GM12892 (cell line): ENCODE data around the gene KLHL6.

Experiments
- POLR2AphosphoS5 ChIP-seq: IDR thresholded peaks from 2 replicates; pipeline ENCODE4 v1.6.1; 2011; ENCODE audit warnings: low read depth, low read length, control low read depth
- TAF1 ChIP-seq: IDR thresholded peaks from 2 replicates; pipeline ENCODE4 v1.6.1; 2011; ENCODE audit warnings: low read depth, mild to moderate bottlenecking, control low read depth, low read length, borderline replicate concordance

GRCh38 chr3:183590442-183590841 lies 34.9 kb upstream of the KLHL6 start:
- TF ChIP-seq TAF1 (no peak), POLR2AphosphoS5 (no peak)
